CD1c-positive myeloid dendritic cell (primary cell): ENCODE data around the gene MAST4.

Experiments used
- DNase-seq: peaks from one replicate; pipeline ENCODE4 v3.0.0-alpha.2; 2016; ENCODE audit errors: extremely low spot score

MAST4 gene

GRCh38 chr5:66989781-66990180, 393.6 kb downstream of the MAST4 start:
- DNase-seq, result no peak

- no peak for DNase-seq
These were observed 395.6 kb downstream of the MAST4 start for GRCh38 chr5:66991746-66992145.

GRCh38 chr5:66992547-66992946, 396.4 kb downstream of the MAST4 start:
- DNase-seq, result peak; percentile 34

- no peak for DNase-seq
These were observed 397.3 kb downstream of the MAST4 start for GRCh38 chr5:66993448-66993847.

GRCh38 chr5:66993882-66994281, 397.7 kb downstream of the MAST4 start:
- no peak for DNase-seq

- no peak for DNase-seq
These were observed 398.6 kb downstream of the MAST4 start for GRCh38 chr5:66994790-66995189.

- DNase-seq, result no peak
These were observed 404.7 kb downstream of the MAST4 start for GRCh38 chr5:67000794-67001475.

- no peak for DNase-seq
These were observed 406.9 kb downstream of the MAST4 start for GRCh38 chr5:67002832-67003684.

GRCh38 chr5:67003685-67003934, 407.4 kb downstream of the MAST4 start:
- DNase-seq, result no peak

- DNase-seq, result peak; percentile 62
These were observed 407.9 kb downstream of the MAST4 start for GRCh38 chr5:67003935-67004729.

- no peak for DNase-seq
These were observed 408.6 kb downstream of the MAST4 start for GRCh38 chr5:67004730-67005350.

GRCh38 chr5:67005737-67006499, 409.7 kb downstream of the MAST4 start:
- no peak for DNase-seq

- DNase-seq, result no peak
These were observed 410.3 kb downstream of the MAST4 start for GRCh38 chr5:67006500-67006848.

- no peak for DNase-seq
These were observed 412.8 kb downstream of the MAST4 start for GRCh38 chr5:67009028-67009427.

GRCh38 chr5:67010684-67011409, 414.7 kb downstream of the MAST4 start:
- DNase-seq, result no peak

- DNase-seq, result no peak
These were observed 415.2 kb downstream of the MAST4 start for GRCh38 chr5:67011422-67011821.

- no peak for DNase-seq
These were observed 416.0 kb downstream of the MAST4 start for GRCh38 chr5:67012171-67012570.

- no peak for DNase-seq
These were observed 417.5 kb downstream of the MAST4 start for GRCh38 chr5:67013719-67014118.

- no peak for DNase-seq
These were observed 418.0 kb downstream of the MAST4 start for GRCh38 chr5:67014191-67014590.

- no peak for DNase-seq
These were observed 418.8 kb downstream of the MAST4 start for GRCh38 chr5:67014957-67015400.
